Skeletal muscle satellite cell (primary cell): ENCODE data around the gene KARS1.
A peak's percentile ranks its signal among the peaks of the same experiment; 100 is the strongest.
"Not testable (repeated sequence)": the region's sequence is repeated elsewhere in the genome, so short reads cannot be mapped to it uniquely, and the experiment has no call there.

Experiments used
- H3K27me3 ChIP-seq: 2 replicates; pipeline ENCODE4 v1.7.0; 2013; ENCODE audit warnings: low read length; ENCODE audit not compliant: control insufficient read depth, insufficient read depth
- H3K36me3 ChIP-seq: 2 replicates; pipeline ENCODE4 v1.7.0; 2013; ENCODE audit warnings: mild to moderate bottlenecking, control low read depth, low read length; ENCODE audit not compliant: insufficient read depth
- H3K4me1 ChIP-seq: 2 replicates; pipeline ENCODE4 v1.7.0; 2013; ENCODE audit warnings: low read length; ENCODE audit not compliant: control insufficient read depth, insufficient read depth
- H3K4me2 ChIP-seq: 2 replicates; pipeline ENCODE4 v1.7.0; 2013; ENCODE audit warnings: mild to moderate bottlenecking, low read length
- H3K4me3 ChIP-seq: 2 replicates; pipeline ENCODE4 v1.7.0; 2013; ENCODE audit warnings: low read length
- H3K9ac ChIP-seq: 2 replicates; pipeline ENCODE4 v1.7.0; 2013; ENCODE audit warnings: mild to moderate bottlenecking, low read depth, low read length, moderate library complexity
- H3K9me3 ChIP-seq: replicated peaks from 2 replicates; pipeline ENCODE4 v1.7.0; 2013; ENCODE audit warnings: mild to moderate bottlenecking, control low read depth, low read length

Gene KARS1

GRCh38 chr16:75599452-75600277 lies 47.8 kb downstream of the KARS1 start:
- Histone ChIP-seq H3K9me3 (no peaks in the 10 kb centered on the region), H3K9ac (no peak overlapping the region), H3K4me1 (no peaks in the 10 kb centered on the region), H3K4me2 (no peak overlapping the region), H3K27me3 (no peaks in the 10 kb centered on the region), H3K4me3 (no peak overlapping the region), H3K36me3 (peaks cover 45% of the 10 kb centered on the region)

GRCh38 chr16:75593825-75594820 lies 53.3 kb downstream of the KARS1 start:
- Histone ChIP-seq H3K4me2 (no peak overlapping the region), H3K9me3 (no peaks in the 10 kb centered on the region), H3K27me3 (no peaks in the 10 kb centered on the region), H3K4me1 (peaks cover 23% of the 10 kb centered on the region), H3K4me3 (no peak overlapping the region), H3K36me3 (peaks cover 7% of the 10 kb centered on the region), H3K9ac (no peak overlapping the region)

- no peaks in the 10 kb centered on the region for H3K27me3 ChIP-seq
- H3K4me3 ChIP-seq: no peak overlapping the region
Observed at GRCh38 chr16:75593308-75593707, 54.2 kb downstream of the KARS1 start.

DNA sequence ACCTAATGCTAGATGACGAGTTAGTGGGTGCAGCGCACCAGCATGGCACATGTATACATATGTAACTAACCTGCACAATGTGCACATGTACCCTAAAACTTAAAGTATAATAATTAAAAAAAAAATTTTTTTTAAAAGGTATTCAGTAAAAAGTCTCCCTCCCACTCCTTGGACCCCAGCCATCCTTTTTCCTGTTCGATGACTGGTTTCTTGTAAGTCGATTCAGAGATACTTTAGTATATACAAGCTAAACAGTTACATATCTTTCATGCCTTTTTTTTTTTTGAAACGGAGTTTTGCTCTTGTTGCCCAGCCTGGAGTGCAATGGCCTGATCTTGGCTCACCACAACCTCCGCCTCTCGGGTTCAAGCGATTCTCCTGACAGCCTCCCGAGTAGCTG lies 55.5 kb downstream of the KARS1 start:
- H3K4me1 ChIP-seq: peaks cover 23% of the 10 kb centered on the region
- H3K4me2 ChIP-seq, H3K36me3 ChIP-seq, H3K9ac ChIP-seq, H3K9me3 ChIP-seq, H3K4me3 ChIP-seq, H3K27me3 ChIP-seq: not testable (repeated sequence)

More at GRCh38 chr16:75593308-75593707, 54.2 kb downstream of the KARS1 start:
- Histone ChIP-seq H3K4me1 (peaks cover 23% of the 10 kb centered on the region), H3K9ac (no peak overlapping the region), H3K36me3 (peaks cover 7% of the 10 kb centered on the region), H3K4me2 (no peak overlapping the region), H3K9me3 (no peaks in the 10 kb centered on the region)

GRCh38 chr16:75590920-75591843 lies 56.3 kb downstream of the KARS1 start:
- Histone ChIP-seq H3K4me1 (peaks cover 23% of the 10 kb centered on the region), H3K4me3 (no peak overlapping the region)

GRCh38 chr16:75589306-75589705 lies 58.2 kb downstream of the KARS1 start:
- Histone ChIP-seq H3K36me3 (no peaks in the 10 kb centered on the region), H3K27me3 (no peaks in the 10 kb centered on the region), H3K4me2 (no peak overlapping the region), H3K4me3 (no peak overlapping the region), H3K4me1 (peaks cover 22% of the 10 kb centered on the region), H3K9ac (no peak overlapping the region), H3K9me3 (no peaks in the 10 kb centered on the region)

More at GRCh38 chr16:75590920-75591843, 56.3 kb downstream of the KARS1 start:
- Histone ChIP-seq H3K27me3 (no peaks in the 10 kb centered on the region), H3K4me2 (peak overlapping the region; percentile 45), H3K36me3 (no peaks in the 10 kb centered on the region), H3K9me3 (no peaks in the 10 kb centered on the region), H3K9ac (peak overlapping the region; percentile 6)

DNA sequence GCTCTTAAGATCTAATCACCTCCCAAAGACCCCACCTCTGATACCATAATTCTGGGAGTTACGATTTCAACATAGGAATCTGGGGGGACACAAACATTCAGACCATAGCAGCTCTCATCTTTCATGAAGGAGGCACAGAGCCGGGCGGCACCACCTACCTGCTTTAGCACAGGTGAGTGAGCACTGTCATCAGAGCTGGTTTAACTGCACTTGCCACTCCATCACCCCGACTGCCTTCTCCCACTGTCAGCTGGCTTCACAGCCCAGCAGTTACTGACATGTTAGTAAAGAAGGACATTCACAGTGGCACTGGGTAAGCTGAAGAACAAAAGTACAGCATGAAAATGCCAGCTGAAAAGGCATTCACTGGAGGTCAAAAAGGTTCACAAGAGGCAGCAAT lies 58.7 kb downstream of the KARS1 start:
- H3K9ac ChIP-seq: no peak overlapping the region

DNA sequence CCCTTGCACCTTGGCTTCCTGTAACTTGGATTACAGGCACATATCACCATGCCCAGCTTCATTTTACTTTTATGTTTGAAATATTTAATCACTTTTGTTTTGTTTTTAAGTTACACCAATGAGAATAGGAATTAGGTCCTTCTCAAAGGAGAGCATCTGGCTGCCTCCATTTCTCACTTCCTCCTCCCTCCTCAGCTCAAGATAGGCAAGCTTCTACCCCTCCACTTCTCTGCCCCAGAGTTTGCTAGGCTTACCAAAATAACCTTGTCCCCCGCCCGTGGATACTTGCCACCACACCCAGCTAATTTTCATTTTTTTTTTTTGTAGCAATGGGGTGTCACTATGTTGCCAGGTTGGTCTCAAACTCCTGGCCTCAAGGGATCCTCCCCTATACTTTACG lies 63.4 kb downstream of the KARS1 start:
- Histone ChIP-seq H3K9me3 (no peaks in the 10 kb centered on the region), H3K4me3 (no peak overlapping the region), H3K4me1 (no peaks in the 10 kb centered on the region), H3K27me3 (no peaks in the 10 kb centered on the region), H3K4me2 (no peak overlapping the region), H3K36me3 (peaks cover 4% of the 10 kb centered on the region), H3K9ac (no peak overlapping the region)

More for the DNA sequence above, 58.7 kb downstream of the KARS1 start:
- H3K4me2 ChIP-seq: no peak overlapping the region
- H3K36me3 ChIP-seq: no peaks in the 10 kb centered on the region
- H3K4me3 ChIP-seq: no peak overlapping the region
- no peaks in the 10 kb centered on the region for H3K27me3 ChIP-seq
- H3K9me3 ChIP-seq: no peaks in the 10 kb centered on the region
- peaks cover 16% of the 10 kb centered on the region for H3K4me1 ChIP-seq

- H3K9ac ChIP-seq: no peak overlapping the region
- H3K9me3 ChIP-seq: no peaks in the 10 kb centered on the region
- no peak overlapping the region for H3K4me3 ChIP-seq
- H3K36me3 ChIP-seq: peaks cover 27% of the 10 kb centered on the region
- H3K4me1 ChIP-seq: no peaks in the 10 kb centered on the region
- no peak overlapping the region for H3K4me2 ChIP-seq
- no peaks in the 10 kb centered on the region for H3K27me3 ChIP-seq
Observed at GRCh38 chr16:75579281-75579834, 68.1 kb downstream of the KARS1 start.

DNA sequence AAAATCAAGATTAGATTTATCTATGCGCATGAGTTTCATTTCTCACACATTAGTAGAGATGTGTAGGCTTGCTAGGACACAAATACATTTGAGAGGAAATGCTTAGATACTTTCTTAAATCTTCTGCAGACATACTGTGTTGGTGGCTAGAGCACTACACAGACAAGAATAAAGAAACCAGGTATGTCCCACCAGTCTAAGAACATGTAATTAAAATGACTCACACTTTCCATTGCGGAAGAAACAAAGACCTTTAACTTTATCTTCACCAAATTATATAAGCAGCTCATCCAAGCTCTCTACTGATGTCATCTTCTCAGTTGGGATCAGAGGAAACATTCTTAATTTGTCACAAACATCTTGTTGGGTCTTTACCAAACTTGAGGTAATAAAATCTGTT lies 68.7 kb downstream of the KARS1 start:
- H3K4me3 ChIP-seq: no peak overlapping the region
- peaks cover 33% of the 10 kb centered on the region for H3K36me3 ChIP-seq
- H3K27me3 ChIP-seq: no peaks in the 10 kb centered on the region
- no peak overlapping the region for H3K9ac ChIP-seq
- no peaks in the 10 kb centered on the region for H3K4me1 ChIP-seq
- no peaks in the 10 kb centered on the region for H3K9me3 ChIP-seq
- H3K4me2 ChIP-seq: no peak overlapping the region
